DND-41 (cell line): ENCODE results near the gene SH2D4B.

Experiments used
- CTCF ChIP-seq: IDR thresholded peaks from 2 replicates; pipeline ENCODE4 v1.5.1; 2012; ENCODE audit warnings: borderline replicate concordance, low read length, moderate library complexity, mild to moderate bottlenecking; ENCODE audit not compliant: poor library complexity, severe bottlenecking; ENCODE audit errors: extremely low read depth
- EZH2 ChIP-seq: IDR thresholded peaks from 3 replicates; pipeline ENCODE4 v1.6.1; 2012; ENCODE audit warnings: borderline replicate concordance, low read depth, mild to moderate bottlenecking, moderate library complexity, low read length, inconsistent platforms; ENCODE audit not compliant: severe bottlenecking

GRCh38 chr10:80496555-80497172 is 41.0 kb upstream of the SH2D4B start:
- TF ChIP-seq CTCF (no peak), EZH2 (no peak)
